Measurements from ENCODE around the gene BCAR1. TPM values are rescaled to one million over a fixed set of nuclear protein-coding genes. Genes with fewer than 3 reads are reported as not detected.

Gene BCAR1
- total and polyA plus RNA-seq, 2 of the 13 experiments (the other 11 are each of a cell fraction or from before 2014, with no cell fraction given): 48.1 to 51.7 TPM

GRCh38 chr16:75252049-75252864, 833 bp upstream of the BCAR1 start (continued):
- TF ChIP-seq ZFY (CRISPR knock-in tag; IDR thresholded peaks at IDR 0.05) (no peak), CENPT (CRISPR knock-in tag; IDR thresholded peaks at IDR 0.05; ENCODE audit: low read depth) (peak; percentile 69; the same call in 1 of the 2 replicates), ZNF382 (CRISPR knock-in tag; IDR thresholded peaks at IDR 0.05; ENCODE audit: borderline replicate concordance) (no peak), HNRNPH1 (optimal IDR thresholded peaks at IDR 0.05; ENCODE audit: low read depth, low read length) (no peak), ZFP36L2 (CRISPR knock-in tag; IDR thresholded peaks at IDR 0.05) (no peak), BRF2 (CRISPR knock-in tag; IDR thresholded peaks at IDR 0.05) (no peak), ZNF547 (CRISPR knock-in tag; IDR thresholded peaks at IDR 0.05) (0 out of 2 replicates have a peak, but pooled peaks have one; percentile 42), ZSCAN9 (CRISPR knock-in tag; IDR thresholded peaks at IDR 0.05; ENCODE audit: borderline replicate concordance) (no peak), RFX5 (IDR thresholded peaks at IDR 0.05; ENCODE audit: low read depth, low read length) (no peak), FOXP1 (IDR thresholded peaks at IDR 0.05) (no peak), FOXP1 (CRISPR knock-in tag; IDR thresholded peaks at IDR 0.05) (no peak), EEA1 (CRISPR knock-in tag; IDR thresholded peaks at IDR 0.05; ENCODE audit: borderline replicate concordance) (no peak), NFYC (CRISPR knock-in tag; IDR thresholded peaks at IDR 0.05) (no peak), ZNF552 (CRISPR knock-in tag; IDR thresholded peaks at IDR 0.05; ENCODE audit: borderline replicate concordance) (no peak), CAMTA2 (CRISPR knock-in tag; IDR thresholded peaks at IDR 0.05; ENCODE audit: borderline replicate concordance) (0 out of 2 replicates have a peak, but pooled peaks have one; percentile 19), ZSCAN22 (CRISPR knock-in tag; IDR thresholded peaks at IDR 0.05) (no peak), ZBTB33 (CRISPR knock-in tag; IDR thresholded peaks at IDR 0.05) (no peak; the same call in 1 of the 2 replicates), SNRNP70 (IDR thresholded peaks at IDR 0.05; ENCODE audit: low read depth, low read length) (no peak), TARDBP (CRISPR knock-in tag; IDR thresholded peaks at IDR 0.05) (0 out of 2 replicates have a peak, but pooled peaks have one; percentile 47), TEF (CRISPR knock-in tag; IDR thresholded peaks at IDR 0.05) (no peak), IRF9 (CRISPR knock-in tag; IDR thresholded peaks at IDR 0.05; ENCODE audit: borderline replicate concordance) (no peak), ZBTB49 (CRISPR knock-in tag; IDR thresholded peaks at IDR 0.05; ENCODE audit: borderline replicate concordance) (no peak)

Data from HepG2 (cell line).